Amniotic stem cell (primary cell): ENCODE data around the gene C11orf98.
"Not testable (repeated sequence)": the region's sequence is repeated elsewhere in the genome, so short reads cannot be mapped to it uniquely, and the experiment has no call there.

ENCODE experiments used
- DNase-seq: peaks from one replicate; lab custom pipeline; 2025; lab: John Stamatoyannopoulos, UW

The C11orf98 gene

GRCh38 chr11:62665075-62665598, at the start of gene C11orf98, which contains the start of gene CSKMT:
Gene C11orf98 (minus strand): TSS chr11:62665210. CDS start chr11:62665169, 41 bp downstream.
Gene CSKMT (plus strand): TSS chr11:62665312. CDS start chr11:62665880, 568 bp downstream.
- DNase-seq, result peak; percentile 87

DNA sequence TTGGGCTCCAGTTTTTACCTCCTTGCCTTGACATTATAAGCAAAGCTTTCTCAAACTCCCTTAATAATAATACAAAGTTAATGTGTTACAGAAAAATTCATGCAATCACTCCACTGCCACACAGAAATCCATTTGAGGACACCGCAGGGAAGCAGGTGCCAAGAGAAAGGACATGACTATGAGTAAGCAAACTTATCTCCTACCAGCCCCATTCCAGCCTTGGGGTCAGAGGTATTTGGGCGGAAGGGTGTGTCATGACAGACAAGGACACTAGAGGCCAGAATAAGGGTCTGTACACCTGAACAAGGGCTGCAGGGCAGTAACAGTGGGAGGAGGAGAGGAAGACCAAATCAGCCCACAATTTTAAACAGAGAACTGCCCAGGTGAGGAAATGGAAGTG, 48.3 kb upstream of the C11orf98 start:
- no peak for DNase-seq

- no peak for DNase-seq
Observed at GRCh38 chr11:62712861-62713260, 47.9 kb upstream of the C11orf98 start.

GRCh38 chr11:62712276-62712812, 47.3 kb upstream of the C11orf98 start:
- no peak for DNase-seq

DNA sequence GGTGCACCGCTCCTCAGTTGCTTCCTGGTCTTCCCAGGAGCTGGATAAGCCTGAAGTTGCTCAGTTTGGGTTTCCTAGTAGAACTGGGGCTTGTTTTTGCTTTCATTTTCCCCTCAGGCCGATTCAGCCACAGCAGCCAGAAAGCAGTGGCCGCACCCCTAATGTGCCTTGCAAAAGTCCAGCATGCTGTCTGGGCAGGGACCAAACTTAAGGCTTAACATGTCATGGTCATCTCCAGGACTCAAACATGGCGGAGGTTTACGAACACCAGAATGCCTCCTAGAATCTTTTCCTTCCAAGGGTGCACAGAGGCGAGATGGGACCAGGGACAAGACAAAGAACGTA, 45.0 kb upstream of the C11orf98 start:
- no peak for DNase-seq

DNA sequence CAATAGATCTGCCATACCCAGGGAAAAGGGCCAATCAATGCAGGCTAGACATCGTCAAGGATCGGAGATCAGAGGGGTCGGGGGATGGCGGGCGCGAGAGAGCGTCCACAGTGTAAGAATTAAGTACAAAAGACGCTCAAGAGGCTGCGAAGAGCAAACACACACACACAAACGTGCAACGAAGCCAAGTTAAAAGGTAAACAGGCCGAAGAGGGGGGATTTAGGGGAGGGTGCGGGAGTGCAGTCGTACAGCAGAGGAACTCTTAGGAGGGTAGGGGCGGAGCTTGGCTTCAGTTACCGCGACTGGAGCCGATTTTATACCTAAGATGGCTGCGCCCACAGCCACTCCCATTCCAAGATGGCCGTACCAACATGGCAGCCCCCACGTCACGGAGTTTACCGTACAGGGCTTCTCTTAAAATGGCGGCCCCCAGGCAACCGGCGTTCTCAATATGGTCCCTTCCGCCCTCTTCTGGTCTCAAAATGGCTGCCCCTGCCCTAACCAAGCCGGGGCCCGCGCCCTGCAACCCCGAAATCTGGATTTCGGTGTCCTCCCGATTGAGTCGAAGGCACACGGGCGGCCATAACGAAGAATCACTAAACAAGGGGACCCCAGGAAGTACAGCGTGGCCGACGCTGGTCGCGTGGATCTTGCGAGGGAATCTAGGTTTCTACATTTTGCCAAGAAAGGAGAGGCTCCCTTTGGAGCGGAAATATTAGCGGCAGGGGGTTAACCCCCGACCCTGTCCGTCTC, 44.4 kb upstream of the C11orf98 start:
- peak; percentile 92 for DNase-seq

DNA sequence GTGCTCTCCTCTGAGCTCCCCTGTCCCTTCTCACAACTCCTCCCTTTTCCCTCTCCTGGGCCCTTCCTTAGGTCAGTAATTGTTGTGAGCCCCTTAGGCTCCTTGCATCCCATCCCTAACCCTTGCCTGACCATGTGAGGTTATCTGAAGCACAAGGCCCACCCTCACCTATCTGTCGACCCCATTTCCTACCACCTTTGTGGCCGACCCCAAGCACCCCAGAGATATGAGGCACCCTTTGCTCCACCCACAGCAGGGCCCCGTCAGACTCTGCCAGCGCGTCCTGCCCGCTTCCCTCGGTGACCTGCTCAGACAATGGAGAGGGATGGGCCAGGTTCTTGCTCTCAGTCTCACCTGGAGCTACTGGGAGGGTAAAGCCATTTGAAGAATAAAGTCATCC, 43.8 kb upstream of the C11orf98 start:
- DNase-seq, result no peak

GRCh38 chr11:62708392-62708791, 43.4 kb upstream of the C11orf98 start:
- no peak for DNase-seq

DNA sequence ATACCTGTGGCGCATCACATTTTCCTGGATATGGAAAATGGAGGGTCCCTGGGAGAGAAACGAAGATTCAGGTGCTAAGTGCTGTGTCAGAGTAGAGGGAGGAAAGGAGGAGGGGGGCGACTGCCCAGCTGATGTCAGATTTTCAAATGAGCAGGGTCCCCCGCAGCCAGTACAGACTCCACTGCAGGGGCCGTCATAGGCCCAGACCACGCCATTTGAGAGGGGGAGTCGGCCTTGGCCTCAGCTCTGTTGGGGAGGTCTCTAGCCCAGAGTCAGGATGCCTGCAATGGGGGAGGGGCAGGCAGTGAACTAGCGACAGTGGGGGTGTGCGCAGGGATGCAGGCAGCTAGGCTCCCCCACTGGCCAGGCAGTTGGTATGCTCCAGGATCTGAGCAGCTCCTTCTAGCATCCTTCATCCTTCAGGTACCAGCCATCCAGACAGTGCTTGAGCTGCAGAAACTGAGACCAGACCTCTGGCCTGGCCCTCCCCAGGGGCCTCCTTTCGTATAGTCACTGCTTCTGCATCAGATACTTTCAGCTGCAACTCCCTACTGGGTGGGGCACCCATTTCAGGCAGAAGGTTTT, 42.4 kb upstream of the C11orf98 start, which contains the start of the genes BSCL2 and GNG3:
TSS of gene BSCL2 (minus strand) at position 148 of the 585 bp plus-strand sequence. CDS start 229 bp downstream, outside the sequence.
TSS of gene GNG3 (plus strand) at position 400 of the 585 bp plus-strand sequence. CDS start 620 bp downstream, outside the sequence.
- DNase-seq, result no peak

- no peak for DNase-seq
Observed at GRCh38 chr11:62706850-62707247, 41.8 kb upstream of the C11orf98 start.

- DNase-seq, result peak; percentile 91
Observed at GRCh38 chr11:62705880-62706849, 41.2 kb upstream of the C11orf98 start.

DNA sequence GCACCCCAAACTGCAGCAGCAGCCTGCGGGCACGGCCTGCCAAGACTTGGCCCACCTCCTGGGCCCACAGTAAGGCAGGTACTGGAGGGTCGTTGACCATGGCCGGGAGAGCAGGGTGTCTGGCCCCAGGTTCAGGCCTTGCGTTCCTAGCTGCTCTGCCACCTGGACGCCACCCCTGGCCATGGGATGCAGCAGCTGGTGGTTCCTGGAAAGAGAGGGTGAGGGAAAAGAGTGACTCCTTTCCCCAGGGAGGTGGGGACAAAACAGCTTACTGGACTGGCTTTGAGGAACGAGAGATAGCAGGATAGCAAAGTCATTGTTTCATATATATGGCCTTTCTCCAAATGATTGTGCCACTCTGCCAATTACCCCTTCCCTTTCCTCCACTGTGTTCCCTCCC, 40.4 kb upstream of the C11orf98 start:
- DNase-seq, result no peak

GRCh38 chr11:62703921-62704320, 38.9 kb upstream of the C11orf98 start:
- not testable (repeated sequence) for DNase-seq

GRCh38 chr11:62702246-62702645, 37.2 kb upstream of the C11orf98 start:
- no peak for DNase-seq

DNA sequence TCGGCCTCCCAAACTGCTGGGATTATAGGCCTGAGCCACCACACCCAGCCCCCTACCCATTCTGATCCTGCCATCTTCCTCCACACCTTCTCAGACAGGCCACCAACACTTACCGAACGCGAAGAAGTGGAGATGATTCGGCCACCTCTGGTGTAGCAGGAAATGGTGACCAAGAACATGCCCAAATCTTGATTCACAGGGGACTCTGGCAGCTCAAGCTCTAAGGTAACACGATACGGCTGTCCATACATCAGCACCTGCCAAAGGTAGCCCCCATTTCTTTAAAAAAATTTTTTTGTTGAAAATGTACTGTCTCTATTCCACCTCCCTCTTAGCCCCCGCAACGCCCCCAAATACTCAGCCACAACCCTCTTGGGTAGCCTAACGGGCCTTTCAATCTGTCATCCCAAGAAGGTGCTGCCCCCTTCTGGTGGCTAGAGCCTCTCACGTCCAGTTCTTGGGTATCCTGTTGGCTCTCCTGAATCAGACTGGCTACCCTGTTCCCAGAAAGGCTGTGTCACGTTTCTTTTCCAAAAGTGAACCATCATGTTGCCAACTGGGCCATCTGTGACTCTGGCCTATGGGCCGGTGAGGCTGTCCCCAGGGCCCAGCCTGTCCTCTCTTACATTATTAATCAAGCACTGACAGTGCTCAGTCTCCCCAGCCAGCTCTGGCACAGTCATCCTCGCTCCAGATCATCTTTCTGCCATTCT, 29.6 kb upstream of the C11orf98 start:
- DNase-seq, result peak; percentile 42

- DNase-seq, result not testable (repeated sequence)
Observed at GRCh38 chr11:62693624-62694023, 28.6 kb upstream of the C11orf98 start.

DNA sequence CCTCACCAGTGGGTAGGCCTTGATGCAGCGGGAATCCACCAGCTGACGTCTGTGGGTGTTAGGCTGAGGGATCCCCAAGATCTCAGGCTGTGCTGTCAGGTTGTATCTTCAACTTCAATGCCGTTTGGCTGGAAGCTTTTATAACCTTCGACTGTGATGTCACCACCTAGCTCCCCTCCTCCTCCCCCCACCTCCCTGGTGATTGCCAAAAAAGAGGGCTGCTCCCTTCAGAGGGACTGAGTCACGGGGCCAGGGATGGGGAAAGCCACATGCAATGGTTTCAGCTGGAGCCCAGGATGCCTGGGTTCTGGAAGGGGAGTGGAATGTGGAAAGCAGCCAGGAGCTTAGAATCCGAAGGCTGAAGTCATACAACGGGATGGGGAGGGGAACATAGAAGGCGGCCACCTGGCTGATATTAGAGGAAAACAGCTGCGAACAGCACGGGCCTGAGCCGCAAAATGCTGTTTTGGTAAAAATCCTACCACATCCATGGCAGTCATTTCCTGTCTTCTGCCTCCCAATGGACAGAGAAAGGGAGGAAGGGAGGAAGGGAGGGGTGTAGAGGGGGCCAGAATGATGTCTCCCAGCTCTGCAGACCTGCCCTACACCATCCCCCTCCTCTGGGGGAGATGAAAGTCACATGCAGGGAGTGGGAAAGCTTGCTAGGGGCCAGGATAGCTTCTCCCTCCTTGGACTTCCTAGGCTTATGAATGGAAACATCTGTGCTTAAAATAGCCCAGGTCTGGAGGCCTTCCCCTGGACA, 24.6 kb upstream of the C11orf98 start, which contains the start of gene LRRN4CL:
TSS of gene LRRN4CL (minus strand) at position 110 of the 763 bp plus-strand sequence. CDS start 1,022 bp downstream, outside the sequence.
- peak; percentile 58 for DNase-seq

DNA sequence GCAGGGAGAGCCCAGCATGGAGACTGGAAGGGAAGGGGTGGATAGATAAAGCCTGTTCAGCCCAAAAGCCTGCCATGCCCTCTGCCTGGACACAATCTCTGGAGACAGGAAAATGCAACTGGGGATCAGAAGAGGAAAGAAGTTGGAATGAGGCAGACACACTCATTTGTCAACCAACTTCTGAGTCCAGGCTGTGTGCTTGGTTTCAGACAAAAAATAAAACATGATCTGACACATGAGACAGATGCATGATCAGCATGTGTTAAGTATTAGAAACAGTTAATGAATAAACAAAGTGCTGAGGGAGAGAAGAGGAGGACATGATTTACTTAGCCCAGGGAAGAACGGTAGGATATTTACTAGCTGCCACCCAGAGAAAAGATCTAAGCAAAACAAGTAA, 23.5 kb upstream of the C11orf98 start:
- no peak for DNase-seq

- DNase-seq, result no peak
Observed at GRCh38 chr11:62687508-62688396, 22.7 kb upstream of the C11orf98 start.
